PFSK-1 (cell line): ENCODE results near the gene NEIL3.

Source experiments
- FOXP2 ChIP-seq: optimal IDR thresholded peaks from 2 replicates; pipeline ENCODE3; 2011; ENCODE audit warnings: borderline replicate concordance, control low read depth, inconsistent platforms; ENCODE audit not compliant: insufficient read depth; ENCODE audit errors: extremely low read length, extremely low read depth
- POLR2AphosphoS5 ChIP-seq: IDR thresholded peaks from 2 replicates; pipeline ENCODE4 v1.6.1; 2012; ENCODE audit warnings: low read depth, mild to moderate bottlenecking, control low read depth, low read length, moderate library complexity
- REST ChIP-seq, 2 experiments: IDR thresholded peaks; 2 replicates each; pipeline versions ENCODE4 v1.6.1 to v1.8.0; 2011 to 2012; ENCODE audit warnings: low read depth in 2 of 2, low read length in 2 of 2, control low read depth in 1 of 2, inconsistent platforms in 1 of 2, mild to moderate bottlenecking in 1 of 2, moderate library complexity in 1 of 2; ENCODE audit not compliant: insufficient read depth in 1 of 2
- SIN3A ChIP-seq: IDR thresholded peaks from 2 replicates; pipeline ENCODE4 v1.6.1; 2012; ENCODE audit warnings: mild to moderate bottlenecking, low read length, moderate library complexity, borderline replicate concordance; ENCODE audit not compliant: insufficient read depth
- TAF1 ChIP-seq: IDR thresholded peaks from 2 replicates; pipeline ENCODE4 v1.6.1; 2012; ENCODE audit warnings: low read length, control low read depth, borderline replicate concordance; ENCODE audit not compliant: insufficient read depth

- no peak for TF ChIP-seq REST (IDR thresholded peaks at IDR 0.05; ENCODE audit: insufficient read depth in 1 of 2, low read depth in 2 of 2, low read length in 2 of 2)
- TF ChIP-seq TAF1, result no peak
- TF ChIP-seq POLR2AphosphoS5, result no peak
- no peak for TF ChIP-seq SIN3A
- TF ChIP-seq FOXP2, result no peak
These were observed 21.3 kb upstream of the NEIL3 start for GRCh38 chr4:177288335-177288734.
